GM18909 (cell line): Measurements from ENCODE around the gene KIF4B.

Source experiments
- ATAC-seq: cut with Tn5 transposase; IDR thresholded peaks from one replicate; pipeline ENCODE4 v1.9.1; 2021; ENCODE audit warnings: mild to moderate bottlenecking; ENCODE audit not compliant: unreplicated experiment, poor library complexity

Gene KIF4B

DNA sequence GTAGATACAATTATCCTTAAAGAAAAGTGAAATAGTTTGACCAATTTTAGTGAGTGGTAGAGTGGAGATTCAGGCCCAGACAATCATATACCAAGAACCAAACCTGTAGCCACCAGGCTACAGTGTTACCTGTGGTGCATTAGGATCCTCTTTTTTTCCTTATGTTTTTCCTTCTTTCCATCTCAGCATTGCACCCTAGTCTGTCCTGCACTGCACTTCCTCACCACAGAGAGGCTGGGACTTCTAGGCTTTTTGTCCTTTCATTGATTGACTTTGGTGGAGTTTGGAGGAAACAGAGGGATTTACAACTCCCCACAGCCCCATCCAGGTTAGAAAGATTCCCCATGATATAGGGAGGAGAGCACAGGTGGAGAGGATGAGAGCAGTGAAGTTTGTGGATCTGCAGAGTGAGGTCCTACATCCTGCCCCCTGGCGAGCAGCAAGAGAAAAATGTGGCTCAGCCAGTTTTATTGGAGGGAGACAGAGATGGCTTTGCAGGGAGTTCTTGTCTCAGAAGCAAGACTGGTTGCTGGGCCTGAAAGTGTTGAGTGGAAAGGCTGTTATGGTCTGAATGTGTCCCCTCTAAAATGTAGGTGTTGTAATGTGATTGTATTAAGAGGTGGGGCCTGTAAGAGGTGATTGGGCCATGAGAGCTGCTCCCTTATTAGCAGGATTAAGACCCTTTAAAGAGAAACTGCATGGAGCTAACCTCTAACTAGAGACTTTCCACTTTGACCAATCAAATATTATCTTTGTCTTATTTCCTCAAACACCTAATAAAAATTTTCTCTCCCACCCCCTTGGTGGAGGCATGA, 36.2 kb downstream of the KIF4B start:
- ATAC-seq, result no peak

DNA sequence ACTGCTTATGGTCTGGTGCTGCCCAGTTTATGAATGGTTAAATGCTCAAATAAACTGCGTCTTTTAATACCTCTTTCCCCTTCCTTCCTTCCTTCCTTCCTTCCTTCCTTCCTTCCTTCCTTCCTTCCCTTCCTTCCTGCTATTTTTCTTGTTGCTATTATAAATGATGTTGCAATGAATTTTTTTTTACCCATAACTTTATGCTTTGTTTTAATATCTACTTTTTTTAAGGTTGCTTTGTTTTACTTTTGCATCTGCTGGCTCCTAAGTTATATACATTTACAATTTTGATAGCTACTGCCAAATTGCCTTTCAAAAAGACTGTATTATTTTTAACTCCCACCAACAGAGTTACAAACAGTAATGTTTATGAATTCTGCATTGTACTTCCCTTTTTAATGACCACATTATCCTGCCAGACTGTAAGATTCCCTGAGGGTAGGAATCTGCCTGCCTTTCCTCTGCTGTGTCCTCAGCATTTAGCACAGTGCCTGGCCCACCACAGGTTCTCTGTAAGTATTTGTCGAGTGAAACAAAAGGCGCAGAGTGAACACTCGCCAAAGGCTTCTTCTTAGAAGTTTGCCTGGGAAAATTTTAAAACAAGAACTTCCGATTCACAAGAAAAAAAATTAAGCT, 36.9 kb downstream of the KIF4B start:
- no peak for ATAC-seq

GRCh38 chr5:155052532-155052931, 39.0 kb downstream of the KIF4B start:
- no peak for ATAC-seq

DNA sequence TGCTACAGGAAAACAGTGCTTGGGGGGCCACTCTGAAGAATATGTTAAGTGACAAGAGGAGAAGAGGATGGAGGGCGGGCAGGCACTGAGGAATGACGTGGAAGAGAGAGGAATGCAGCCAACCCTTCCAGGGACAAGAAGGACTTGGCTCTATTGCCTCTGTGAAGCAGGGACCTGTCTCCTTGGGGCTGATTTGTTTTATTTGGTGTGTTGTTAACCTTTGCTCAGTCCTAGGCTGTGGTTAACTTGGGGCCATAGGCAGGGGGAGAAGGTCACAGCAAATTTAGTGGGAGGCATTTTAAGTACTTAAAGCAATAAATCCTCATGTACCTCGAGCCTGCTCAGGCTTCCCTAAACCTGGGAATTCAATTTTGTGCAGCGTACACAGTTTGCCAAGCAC, 39.9 kb downstream of the KIF4B start:
- no peak for ATAC-seq

GRCh38 chr5:155056644-155057269, 43.2 kb downstream of the KIF4B start:
- no peak for ATAC-seq

DNA sequence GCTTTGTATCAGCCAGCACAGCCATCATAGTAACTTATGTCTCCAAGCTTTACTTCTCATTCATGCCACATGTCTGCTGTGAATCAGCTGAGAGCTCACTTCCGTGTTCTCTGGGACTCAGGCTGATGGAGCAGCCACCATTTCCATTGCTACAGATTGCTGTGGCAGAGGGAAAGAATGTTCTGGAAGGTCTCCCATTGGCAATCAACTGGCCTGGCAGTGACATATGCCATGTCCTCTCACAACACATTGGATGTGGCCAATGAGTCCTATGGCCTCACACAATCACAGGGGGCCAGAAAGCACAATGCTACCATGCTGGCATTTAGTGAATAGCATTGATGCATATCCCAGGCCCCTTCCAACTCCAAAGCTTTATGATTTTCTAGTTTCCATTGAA, 44.1 kb downstream of the KIF4B start:
- no peak for ATAC-seq

GRCh38 chr5:155064580-155064979, 51.0 kb downstream of the KIF4B start:
- no peak for ATAC-seq

- no peak for ATAC-seq
These were observed 53.5 kb downstream of the KIF4B start for GRCh38 chr5:155066886-155067595.
